HepG2 (cell line): ENCODE results near the gene MYL2.

Experiments used
- CC2D1A ChIP-seq: sonication (generic); formaldehyde crosslinking; IDR thresholded peaks from 2 replicates; pipeline ENCODE4 v1.8.1; 2023; ENCODE audit warnings: mild to moderate bottlenecking, missing genetic modification reagents
- CHD4 ChIP-seq: fragments of 200-600 bp; sonication (generic); IDR thresholded peaks from 2 replicates; pipeline ENCODE4 v1.7.0; 2017; ENCODE audit warnings: mild to moderate bottlenecking, low read length, borderline replicate concordance
- CSRNP1 ChIP-seq: sonication (generic); formaldehyde crosslinking; IDR thresholded peaks from 2 replicates; pipeline ENCODE4 v1.8.1; 2023; ENCODE audit warnings: mild to moderate bottlenecking, missing genetic modification reagents
- CTCF ChIP-seq: sonication (generic); formaldehyde crosslinking; IDR thresholded peaks from 2 replicates; pipeline ENCODE4 v1.5.0; 2020; ENCODE audit warnings: mild to moderate bottlenecking, missing genetic modification reagents, moderate library complexity
- GABPB1 ChIP-seq: IDR thresholded peaks from 2 replicates; pipeline ENCODE4 v1.6.1; 2016; ENCODE audit warnings: mild to moderate bottlenecking, missing genetic modification reagents, moderate library complexity, missing compliant biosample characterization
- MAX ChIP-seq: IDR thresholded peaks from 2 replicates; pipeline ENCODE4 v1.6.1; 2012; ENCODE audit warnings: inconsistent platforms
- REST ChIP-seq, 2 experiments: IDR thresholded peaks; 2 replicates each; pipeline ENCODE4 v1.6.1; 2011 to 2012; ENCODE audit warnings: low read length in 2 of 2, borderline replicate concordance in 1 of 2, low read depth in 1 of 2, mild to moderate bottlenecking in 1 of 2, moderate library complexity in 1 of 2
- TBX3 ChIP-seq: fragments of 450-650 bp; IDR thresholded peaks from 2 replicates; pipeline ENCODE4 v1.6.1; 2017; ENCODE audit warnings: antibody characterized with exemption, mild to moderate bottlenecking, inconsistent platforms, borderline replicate concordance
- ZGPAT ChIP-seq: IDR thresholded peaks from 2 replicates; pipeline ENCODE4 v1.6.1; 2016; ENCODE audit warnings: mild to moderate bottlenecking
- ZNF770 ChIP-seq: sonication (generic); formaldehyde crosslinking; IDR thresholded peaks from 2 replicates; pipeline ENCODE4 v1.5.0; 2020; ENCODE audit warnings: mild to moderate bottlenecking, missing genetic modification reagents

GRCh38 chr12:110888256-110888991 is 32.0 kb downstream of the MYL2 start:
- no peak for TF ChIP-seq CC2D1A
- TF ChIP-seq GABPB1 (CRISPR knock-in tag): no peak
- TF ChIP-seq REST (IDR thresholded peaks at IDR 0.05; ENCODE audit: borderline replicate concordance in 1 of 2, low read depth in 1 of 2, low read length in 2 of 2): no peak
- no peak for TF ChIP-seq CSRNP1 (CRISPR knock-in tag)
- TF ChIP-seq MAX: no peak
- no peak for TF ChIP-seq CTCF (CRISPR knock-in tag)
- TF ChIP-seq ZNF770 (CRISPR knock-in tag): no peak
- no peak for TF ChIP-seq TBX3
- TF ChIP-seq ZGPAT (CRISPR knock-in tag): no peak
- TF ChIP-seq CHD4: no peak
